ENCODE measurements around the gene ST3GAL5.

GRCh38 chr2:85834466-85834865, 54.3 kb downstream of the ST3GAL5 start:
- no peak for TF ChIP-seq POLR2A (IDR thresholded peaks at IDR 0.05)
- no peak for TF ChIP-seq CTCF (IDR thresholded peaks at IDR 0.05)
- no peak for TF ChIP-seq POLR2AphosphoS5 (IDR thresholded peaks at IDR 0.05)
